Activated CD4-positive, alpha-beta memory T cell treated with anti-CD3 and anti-CD28 coated beads, Interleukin-2, amount 10 ng/mL, durations not matched to agents 7 days and 5 days (primary cell): Measurements from ENCODE around the gene GABRR3. TPM values are rescaled to one million over a fixed set of nuclear protein-coding genes. Genes with fewer than 3 reads are reported as not detected.
A peak's percentile ranks its signal among the peaks of the same experiment; 100 is the strongest.
"Not testable (repeated sequence)": the region's sequence is repeated elsewhere in the genome, so short reads cannot be mapped to it uniquely, and the experiment has no call there.

Experiments used
- CTCF ChIA-PET: fragments of 350-600 bp; sonication (Branson Sonifier 250); formaldehyde crosslinking; loops from one replicate; lab custom pipeline; 2021; ENCODE audit warnings: antibody characterized with exemption, inconsistent platforms; lab: Charles Lee
- POLR2A ChIA-PET: fragments of 350-600 bp; sonication (Branson Sonifier 250); formaldehyde crosslinking; loops from one replicate; lab custom pipeline; 2021; ENCODE audit warnings: antibody characterized with exemption; lab: Charles Lee
- DNase-seq: peaks from one replicate; pipeline ENCODE4 v3.0.0-alpha.2; 2020
- H3K27ac Mint-ChIP-seq: one replicate; pipeline ENCODE4 v1.8.0; 2021; ENCODE audit warnings: mild to moderate bottlenecking, mixed read lengths
- H3K27me3 Mint-ChIP-seq: one replicate; pipeline ENCODE4 v1.8.0; 2021; ENCODE audit warnings: mixed read lengths
- H3K36me3 Mint-ChIP-seq: one replicate; pipeline ENCODE4 v1.8.0; 2021; ENCODE audit warnings: low read depth, mixed read lengths
- H3K4me1 Mint-ChIP-seq: one replicate; pipeline ENCODE4 v1.8.0; 2021; ENCODE audit warnings: mixed read lengths
- H3K4me3 Mint-ChIP-seq: one replicate; pipeline ENCODE4 v1.8.0; 2021; ENCODE audit warnings: mild to moderate bottlenecking, mixed read lengths
- H3K9me3 Mint-ChIP-seq: one replicate; pipeline ENCODE4 v1.8.0; 2021; ENCODE audit warnings: mixed read lengths
- total RNA-seq, 2 experiments: library from RNA; stranded (reverse); gene quantifications; one replicate each; pipeline ENCODE4 v1.2.3, GENCODE V29; 2021

Gene GABRR3
- total RNA-seq, 2 experiments from 2014 or later = not detected

DNA sequence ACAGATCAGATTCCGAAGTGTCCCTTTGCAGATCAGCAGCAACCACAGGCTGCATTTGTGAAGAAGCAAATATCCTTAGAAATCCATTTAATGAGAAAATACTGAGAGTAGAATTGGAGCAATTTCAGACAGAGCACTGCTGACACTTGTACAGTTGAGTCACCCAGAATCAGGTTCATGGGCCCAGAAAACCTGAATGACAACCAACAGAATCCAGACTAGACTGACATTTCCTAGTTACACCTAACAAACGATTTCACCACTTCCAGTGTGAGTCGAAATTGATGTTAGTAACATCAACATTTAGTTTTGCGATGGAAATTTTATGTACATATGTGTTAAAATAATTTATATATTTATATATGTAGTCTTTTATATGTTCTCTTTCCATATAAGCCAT, 16.8 kb downstream of the GABRR3 start:
- no peak overlapping the region for H3K27ac Mint-ChIP-seq
- H3K36me3 Mint-ChIP-seq = peaks cover 3% of the 10 kb centered on the region
- POLR2A ChIA-PET = no interaction called here
- DNase-seq = no peak
- H3K4me1 Mint-ChIP-seq = peaks cover 12% of the 10 kb centered on the region
- CTCF ChIA-PET = no interaction called here
- no peaks in the 10 kb centered on the region for H3K27me3 Mint-ChIP-seq
- H3K9me3 Mint-ChIP-seq = peaks cover 3% of the 10 kb centered on the region
- H3K4me3 Mint-ChIP-seq = no peak overlapping the region

DNA sequence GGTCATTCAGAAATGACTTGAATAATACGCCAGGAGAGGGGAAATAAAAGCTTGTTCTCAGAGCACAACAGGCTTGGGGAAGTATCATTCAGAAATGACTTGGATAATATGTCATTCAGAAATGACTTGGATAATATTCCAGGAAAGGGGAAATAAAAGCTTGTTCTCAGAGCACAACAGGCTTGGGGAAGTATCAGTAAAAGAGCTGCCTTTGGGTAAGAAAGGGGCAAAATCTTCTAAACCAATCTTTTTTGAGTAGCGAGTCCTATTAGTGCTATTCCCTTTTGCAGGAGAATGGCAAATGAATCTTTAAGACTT, 20.9 kb downstream of the GABRR3 start:
- Mint-ChIP-seq H3K27ac (no peak overlapping the region), H3K27me3 (no peaks in the 10 kb centered on the region), H3K9me3 (peaks cover 3% of the 10 kb centered on the region), H3K36me3 (peaks cover 10% of the 10 kb centered on the region), H3K4me3 (no peak overlapping the region), H3K4me1 (peaks cover 6% of the 10 kb centered on the region)
- ChIA-PET CTCF (interaction anchor here (1.3 to 4.6 kb wide), 2 partner anchors 8 to 210 kb away, joined by 4 to 35 read pairs; no protein-coding TSS in a partner anchor), POLR2A (no interaction called here)
- DNase-seq = no peak

DNA sequence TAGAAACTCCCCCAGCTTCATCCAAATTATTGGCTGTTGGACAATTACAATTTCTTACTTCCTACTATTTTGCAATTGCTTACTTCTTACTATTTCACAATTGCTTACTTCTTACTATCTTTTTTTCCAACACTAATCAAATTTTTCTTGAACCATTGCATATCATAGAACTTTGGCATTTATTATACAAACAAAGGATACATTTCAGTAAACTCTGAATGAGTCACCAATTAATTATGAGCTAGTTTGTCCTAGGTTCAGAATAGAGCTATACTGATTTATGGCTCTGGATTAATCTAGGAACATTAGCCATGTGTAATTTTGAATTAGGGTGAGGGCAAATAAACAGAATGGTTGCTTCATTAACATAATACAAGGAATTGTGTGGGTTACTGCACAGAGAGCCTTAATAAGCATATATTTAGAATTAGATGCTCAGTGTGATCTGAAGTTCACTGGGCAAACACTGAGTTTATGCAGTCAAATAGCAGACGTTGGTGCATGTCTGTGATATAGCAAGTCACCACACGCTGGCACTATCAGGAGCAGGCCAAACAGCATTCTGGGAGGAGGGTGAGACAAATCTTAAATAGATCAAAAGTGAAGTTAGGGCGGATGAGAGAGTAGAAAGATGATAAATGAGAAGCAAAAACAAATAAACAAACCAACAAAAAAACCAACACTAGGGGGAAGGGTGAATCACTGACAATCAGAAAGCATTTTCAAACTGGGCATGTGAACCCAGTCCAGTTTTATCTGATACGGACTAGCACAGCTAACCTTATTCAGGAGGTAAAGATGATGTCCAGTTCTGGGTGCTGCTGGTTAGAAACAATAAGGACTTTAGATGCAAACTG, 21.5 kb downstream of the GABRR3 start:
- H3K4me3 Mint-ChIP-seq = no peak overlapping the region
- H3K36me3 Mint-ChIP-seq = peaks cover 10% of the 10 kb centered on the region
- ChIA-PET POLR2A (interaction anchor here (1.2 kb wide), 1 partner anchor 192 kb away, joined by 3 read pairs; no protein-coding TSS in a partner anchor), CTCF (interaction anchor here (1.0 to 4.6 kb wide), 3 partner anchors 9 to 249 kb away, joined by 3 to 35 read pairs (median 4); partner anchors contain the start of gene ARL6)
- peaks cover 3% of the 10 kb centered on the region for H3K9me3 Mint-ChIP-seq
- H3K27me3 Mint-ChIP-seq = no peaks in the 10 kb centered on the region
- peaks cover 12% of the 10 kb centered on the region for H3K4me1 Mint-ChIP-seq
- H3K27ac Mint-ChIP-seq = no peak overlapping the region
- DNase-seq = no peak

DNA sequence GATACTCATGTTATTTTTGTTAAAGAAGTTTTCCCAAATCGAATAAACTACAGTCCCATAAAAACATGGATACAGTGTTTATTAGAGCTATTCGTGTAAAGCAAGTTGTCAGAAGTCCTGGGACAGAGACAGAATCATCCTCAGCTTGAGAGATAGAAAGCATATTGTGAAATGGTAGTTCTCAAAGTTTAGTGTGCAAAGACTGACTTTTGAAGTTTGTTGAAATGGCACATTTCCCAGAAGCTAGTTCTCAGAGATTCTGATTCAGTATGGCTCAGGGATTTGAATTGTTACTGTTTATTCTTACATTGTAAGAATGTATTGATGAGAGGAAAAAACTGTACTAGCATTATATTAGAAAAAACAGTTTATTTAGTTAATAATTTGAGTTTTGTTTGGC, 22.1 kb downstream of the GABRR3 start:
- CTCF ChIA-PET = interaction anchor here (1.0 to 4.6 kb wide), 2 partner anchors 10 to 248 kb away, joined by 3 to 35 read pairs; partner anchors contain the start of gene ARL6

GRCh38 chr3:98010883-98011449, 24.1 kb downstream of the GABRR3 start:
- Mint-ChIP-seq H3K4me1 (peaks cover 33% of the 10 kb centered on the region), H3K36me3 (peaks cover 13% of the 10 kb centered on the region)
- POLR2A ChIA-PET, H3K9me3 Mint-ChIP-seq, H3K27me3 Mint-ChIP-seq, H3K27ac Mint-ChIP-seq, DNase-seq, H3K4me3 Mint-ChIP-seq: not testable (repeated sequence)
- CTCF ChIA-PET = interaction anchor here (1.6 to 4.6 kb wide), 2 partner anchors 12 to 217 kb away, joined by 3 to 35 read pairs; no protein-coding TSS in a partner anchor

More for the DNA sequence above, 22.1 kb downstream of the GABRR3 start:
- Mint-ChIP-seq H3K27ac (no peak overlapping the region), H3K9me3 (peaks cover 3% of the 10 kb centered on the region), H3K4me1 (peaks cover 18% of the 10 kb centered on the region), H3K27me3 (no peaks in the 10 kb centered on the region), H3K36me3 (peaks cover 10% of the 10 kb centered on the region), H3K4me3 (no peak overlapping the region)
- POLR2A ChIA-PET = interaction anchor here (1.2 kb wide), 1 partner anchor 192 kb away, joined by 3 read pairs; no protein-coding TSS in a partner anchor
- no peak for DNase-seq

DNA sequence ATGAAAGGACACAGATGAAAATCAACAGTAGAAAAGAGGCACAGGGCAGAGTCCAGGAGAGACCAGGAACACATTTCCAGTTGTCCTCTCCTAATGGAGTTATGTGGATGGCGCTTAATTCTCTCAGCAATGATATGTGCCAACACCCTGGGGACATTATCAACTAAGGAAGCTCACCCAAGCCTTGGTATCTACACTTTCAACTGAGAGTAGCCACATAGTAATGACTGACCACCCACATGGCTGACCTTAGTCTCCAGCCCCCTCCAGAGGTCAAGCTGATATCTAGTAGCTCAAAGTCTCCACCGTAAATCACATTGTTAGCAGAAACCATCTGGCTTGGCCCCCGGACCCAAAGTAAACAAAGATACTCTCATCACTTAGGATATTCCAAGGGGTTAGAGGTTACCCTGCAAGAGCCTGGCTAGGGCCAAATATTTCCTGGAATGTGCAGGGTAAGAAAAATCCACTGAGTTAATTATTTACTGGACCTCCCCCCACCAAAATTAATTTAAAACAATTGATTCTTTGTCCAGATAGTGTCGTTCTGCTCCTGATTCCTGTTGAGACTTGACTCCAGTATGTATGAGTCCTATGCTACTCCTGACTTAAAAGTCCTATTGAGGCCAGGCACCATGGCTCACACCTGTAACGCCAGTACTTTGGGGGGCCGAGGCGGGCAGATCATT, 24.8 kb downstream of the GABRR3 start:
- POLR2A ChIA-PET = no interaction called here
- CTCF ChIA-PET = interaction anchor here (1.6 kb wide), 1 partner anchor 216 kb away, joined by 3 read pairs; no protein-coding TSS in a partner anchor
- no peak for DNase-seq
- H3K27me3 Mint-ChIP-seq = no peaks in the 10 kb centered on the region
- peaks cover 33% of the 10 kb centered on the region for H3K4me1 Mint-ChIP-seq
- no peak overlapping the region for H3K4me3 Mint-ChIP-seq
- peaks cover 4% of the 10 kb centered on the region for H3K9me3 Mint-ChIP-seq
- H3K36me3 Mint-ChIP-seq = peaks cover 11% of the 10 kb centered on the region
- H3K27ac Mint-ChIP-seq = no peak overlapping the region

DNA sequence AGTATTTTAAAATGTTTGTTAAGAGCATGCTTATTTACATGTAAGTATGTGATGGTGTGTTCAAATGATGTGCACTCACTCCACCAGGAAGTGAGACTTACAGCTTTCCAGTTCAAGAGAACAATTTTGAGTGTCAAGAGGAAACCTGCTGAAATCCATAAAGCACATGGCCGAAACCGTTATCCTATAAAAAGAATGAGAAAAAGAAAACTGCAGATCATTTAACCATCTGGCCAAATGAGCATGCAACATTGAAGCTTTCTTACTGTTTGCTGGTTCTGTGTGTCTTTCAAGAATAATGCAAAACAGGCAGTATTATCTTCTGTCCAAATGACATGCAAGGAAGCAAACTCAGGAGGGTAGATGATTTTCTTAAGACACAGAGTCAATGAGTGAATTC, 26.3 kb downstream of the GABRR3 start:
- Mint-ChIP-seq H3K27me3 (no peaks in the 10 kb centered on the region), H3K4me3 (no peak overlapping the region), H3K4me1 (peaks cover 39% of the 10 kb centered on the region), H3K27ac (no peak overlapping the region), H3K9me3 (peaks cover 3% of the 10 kb centered on the region), H3K36me3 (peaks cover 14% of the 10 kb centered on the region)
- ChIA-PET CTCF (interaction anchor here (0.8 to 2.6 kb wide), 4 partner anchors 15 to 320 kb away, joined by 4 to 8 read pairs (median 4); no protein-coding TSS in a partner anchor), POLR2A (interaction anchor here (1.1 to 1.6 kb wide), 2 partner anchors 13 to 37 kb away, joined by 3 to 6 read pairs; no protein-coding TSS in a partner anchor)
- no peak for DNase-seq

DNA sequence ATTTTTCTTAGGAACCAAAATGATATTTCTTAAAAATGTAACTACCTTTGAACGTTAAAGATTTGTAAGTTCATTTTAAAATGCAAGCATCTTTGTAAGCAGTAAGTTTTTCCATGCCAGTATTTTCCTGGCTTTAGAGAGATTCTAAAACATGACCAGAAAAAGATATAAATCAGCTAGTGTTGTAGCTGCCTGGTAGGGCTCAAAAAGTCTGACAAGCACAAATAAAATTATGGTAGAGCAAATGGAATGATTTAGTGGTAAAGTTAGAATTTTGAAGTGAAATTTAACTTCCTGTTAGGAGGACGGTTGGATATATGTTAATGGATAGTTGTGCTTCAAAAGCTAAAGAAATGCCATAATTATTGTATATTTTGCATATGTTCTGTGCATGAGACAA, 29.7 kb downstream of the GABRR3 start:
- H3K27ac Mint-ChIP-seq = no peak overlapping the region
- ChIA-PET CTCF (no interaction called here), POLR2A (no interaction called here)
- H3K4me1 Mint-ChIP-seq = peaks cover 48% of the 10 kb centered on the region
- peaks cover 7% of the 10 kb centered on the region for H3K9me3 Mint-ChIP-seq
- H3K27me3 Mint-ChIP-seq = peaks cover 4% of the 10 kb centered on the region
- peaks cover 25% of the 10 kb centered on the region for H3K36me3 Mint-ChIP-seq
- DNase-seq = no peak
- no peak overlapping the region for H3K4me3 Mint-ChIP-seq

DNA sequence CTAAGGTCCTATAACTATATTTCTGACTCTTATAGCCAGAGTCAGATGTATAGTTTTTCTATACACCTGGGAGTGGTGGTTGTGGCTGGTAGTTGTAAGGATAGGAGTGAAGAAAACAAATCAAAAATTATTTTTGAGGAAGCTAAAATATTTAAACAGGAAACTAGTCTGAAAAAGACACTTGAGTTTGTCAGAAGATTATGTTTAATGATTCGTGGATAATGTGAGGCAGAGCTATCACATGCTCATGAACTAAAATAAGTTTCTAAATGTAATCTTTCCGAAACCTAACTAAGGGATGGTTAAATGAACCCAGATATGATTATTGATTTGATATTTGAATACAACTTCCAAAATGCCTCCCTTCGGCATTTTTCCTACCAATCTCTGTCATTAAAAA, 30.4 kb downstream of the GABRR3 start:
- Mint-ChIP-seq H3K4me3 (no peak overlapping the region), H3K9me3 (peaks cover 8% of the 10 kb centered on the region), H3K27me3 (peaks cover 4% of the 10 kb centered on the region), H3K4me1 (peaks cover 48% of the 10 kb centered on the region), H3K27ac (no peak overlapping the region), H3K36me3 (peaks cover 26% of the 10 kb centered on the region)
- ChIA-PET CTCF (no interaction called here), POLR2A (interaction anchor here (0.7 kb wide), 1 partner anchor 10 kb away, joined by 3 read pairs; no protein-coding TSS in a partner anchor)
- no peak for DNase-seq

DNA sequence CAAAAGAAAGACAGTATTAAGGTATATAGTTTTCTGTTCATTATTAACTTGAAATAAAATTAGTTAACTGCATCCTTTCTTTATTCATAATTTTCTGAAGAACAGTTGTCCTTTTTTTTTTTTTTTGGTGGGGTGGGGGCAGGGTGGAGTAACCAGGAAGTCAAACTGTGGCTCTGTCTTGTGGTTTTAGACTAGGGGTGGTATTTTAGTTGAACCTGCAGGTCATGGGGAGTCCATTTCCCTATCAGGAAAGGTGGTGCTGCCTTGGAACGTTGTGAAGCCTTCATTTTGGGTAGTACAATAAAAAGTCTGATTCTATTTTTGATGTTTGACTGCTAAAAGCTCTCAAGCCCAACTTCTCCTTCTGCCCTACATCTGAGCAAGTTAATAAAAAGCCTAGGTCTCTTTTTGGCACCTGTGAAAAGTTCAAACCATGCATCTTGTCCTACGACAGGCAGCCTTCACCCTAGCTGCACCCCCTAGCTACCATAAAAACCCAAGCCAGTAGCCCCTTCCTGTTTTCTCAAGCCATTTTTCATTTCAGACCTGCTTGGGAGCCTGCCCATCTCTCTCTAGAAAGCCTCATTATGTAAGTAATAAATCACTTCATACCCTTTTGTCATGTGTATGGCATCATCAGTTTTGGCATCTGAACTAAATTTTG, 31.7 kb downstream of the GABRR3 start:
- CTCF ChIA-PET = interaction anchor here (0.7 to 3.0 kb wide), 2 partner anchors 19 to 186 kb away, joined by 4 to 10 read pairs; no protein-coding TSS in a partner anchor
- Mint-ChIP-seq H3K9me3 (peaks cover 9% of the 10 kb centered on the region), H3K4me3 (no peak overlapping the region), H3K4me1 (peaks cover 40% of the 10 kb centered on the region), H3K27ac (peak overlapping the region; percentile 63), H3K36me3 (peaks cover 28% of the 10 kb centered on the region), H3K27me3 (peaks cover 4% of the 10 kb centered on the region)
- DNase-seq = no peak
- POLR2A ChIA-PET = interaction anchor here (1.0 kb wide), 1 partner anchor 182 kb away, joined by 3 read pairs; the partner anchor contains the start of gene CRYBG3

DNA sequence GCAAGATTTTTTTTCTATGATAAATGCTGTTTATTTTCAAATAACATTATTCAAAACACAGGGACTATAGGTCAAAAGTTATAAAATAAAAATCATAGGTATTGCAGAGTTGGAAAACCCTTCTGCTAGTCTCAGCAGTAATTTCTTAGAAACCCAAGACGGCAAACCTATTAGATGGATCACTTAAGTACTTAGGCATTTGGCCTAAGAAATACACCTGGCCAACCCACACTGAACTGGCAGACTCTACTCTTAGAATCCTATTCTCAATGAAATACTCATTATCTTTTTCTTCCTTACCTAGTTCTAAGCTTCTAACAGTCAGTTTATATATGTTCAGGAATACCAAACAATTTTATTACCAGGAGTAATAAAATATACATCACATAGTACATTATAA, 32.4 kb downstream of the GABRR3 start:
- Mint-ChIP-seq H3K36me3 (peaks cover 28% of the 10 kb centered on the region), H3K27ac (no peak overlapping the region), H3K9me3 (peaks cover 9% of the 10 kb centered on the region), H3K4me3 (no peak overlapping the region), H3K27me3 (peaks cover 4% of the 10 kb centered on the region), H3K4me1 (peaks cover 35% of the 10 kb centered on the region)
- DNase-seq = no peak
- POLR2A ChIA-PET = interaction anchor here (1.0 kb wide), 1 partner anchor 181 kb away, joined by 3 read pairs; the partner anchor contains the start of gene CRYBG3
- CTCF ChIA-PET = interaction anchor here (3.0 kb wide), 1 partner anchor 20 kb away, joined by 10 read pairs; no protein-coding TSS in a partner anchor

DNA sequence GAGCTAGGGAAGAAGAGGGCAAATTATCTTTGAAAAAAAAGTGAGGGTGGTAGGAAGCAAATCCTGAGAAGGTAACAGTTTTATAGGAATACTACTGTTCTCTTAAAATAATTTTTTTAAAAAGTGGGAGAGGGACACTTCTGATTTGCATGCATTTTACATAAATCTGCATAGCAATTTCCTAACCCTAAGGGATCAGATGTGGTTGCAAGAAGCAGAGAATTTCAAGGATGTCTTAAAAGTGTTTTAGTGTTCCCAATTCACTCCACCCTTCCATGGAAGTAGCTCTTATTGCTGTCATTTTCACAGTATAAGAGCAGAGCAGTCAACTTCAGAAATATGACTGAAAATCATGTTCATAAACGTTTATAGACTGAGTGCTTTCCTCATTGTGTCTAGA, 35.1 kb downstream of the GABRR3 start:
- Mint-ChIP-seq H3K4me1 (peaks cover 22% of the 10 kb centered on the region), H3K27me3 (peaks cover 4% of the 10 kb centered on the region), H3K4me3 (no peak overlapping the region), H3K36me3 (peaks cover 24% of the 10 kb centered on the region), H3K27ac (no peak overlapping the region), H3K9me3 (peaks cover 6% of the 10 kb centered on the region)
- DNase-seq = no peak
- ChIA-PET CTCF (no interaction called here), POLR2A (no interaction called here)
